HG03039 (cell line): ENCODE data around the gene EIF2D.
"Not testable (repeated sequence)": the region's sequence is repeated elsewhere in the genome, so short reads cannot be mapped to it uniquely, and the experiment has no call there.

Experiments used
- ATAC-seq: cut with Tn5 transposase; IDR thresholded peaks from one replicate; pipeline ENCODE4 v1.9.1; 2021; ENCODE audit warnings: mild to moderate bottlenecking, moderate library complexity; ENCODE audit not compliant: unreplicated experiment

The EIF2D gene

DNA sequence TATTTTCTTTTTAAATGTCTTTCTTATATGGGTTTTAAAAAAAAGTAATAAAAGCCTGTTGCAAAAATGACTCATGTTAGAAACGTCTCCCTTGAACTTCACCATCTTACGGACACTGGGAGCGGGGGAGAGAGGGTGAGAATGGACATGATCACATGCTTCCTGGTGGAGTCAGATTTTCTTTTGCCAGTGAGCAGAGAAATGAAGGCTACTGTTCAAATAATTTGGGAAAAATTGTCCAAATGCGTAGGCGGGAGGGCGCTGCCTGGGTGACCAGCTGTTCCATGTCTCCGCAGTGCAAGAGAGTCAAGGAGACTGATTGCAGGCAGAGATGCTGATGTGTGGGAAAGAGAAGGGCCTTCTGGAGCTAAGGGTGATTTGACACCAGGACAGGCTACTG is 23.1 kb downstream of the EIF2D start:
- no peak for ATAC-seq

DNA sequence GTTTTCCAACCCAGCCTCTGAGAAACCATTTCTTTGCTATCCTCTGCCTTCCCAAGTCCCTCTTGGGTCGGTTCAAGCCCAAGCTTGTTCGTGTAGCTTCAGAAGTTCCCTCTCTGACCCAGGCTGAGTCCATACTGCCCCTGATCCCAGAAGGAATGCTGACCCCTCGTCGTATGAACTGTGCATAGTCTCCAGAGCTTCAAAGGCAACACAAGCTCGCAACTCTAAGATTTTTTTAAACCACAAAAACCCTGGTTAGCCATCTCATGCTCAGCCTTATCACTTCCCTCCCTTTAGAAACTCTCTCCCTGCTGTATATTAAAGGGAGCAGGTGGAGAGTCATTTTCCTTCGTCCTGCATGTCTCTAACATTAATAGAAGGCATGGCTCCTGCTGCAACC is 23.8 kb downstream of the EIF2D start:
- no peak for ATAC-seq

DNA sequence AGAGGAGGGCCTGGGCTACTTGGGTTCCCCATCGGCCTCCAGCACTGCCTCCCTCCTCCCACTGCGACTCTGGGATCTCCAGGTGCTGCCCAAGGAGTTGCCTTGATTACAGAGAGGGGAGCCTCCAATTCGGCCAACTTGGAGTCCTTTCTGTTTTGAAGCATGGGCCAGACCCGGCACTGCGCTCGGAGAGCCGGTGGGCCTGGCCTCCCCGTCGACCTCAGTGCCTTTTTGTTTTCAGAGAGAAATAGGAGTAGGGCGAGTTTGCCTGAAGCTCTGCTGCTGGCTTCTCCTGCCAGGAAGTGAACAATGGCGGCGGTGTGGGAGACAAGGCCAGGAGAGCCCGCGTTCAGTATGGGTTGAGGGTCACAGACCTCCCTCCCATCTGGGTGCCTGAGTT is 24.4 kb downstream of the EIF2D start:
- ATAC-seq = no peak

DNA sequence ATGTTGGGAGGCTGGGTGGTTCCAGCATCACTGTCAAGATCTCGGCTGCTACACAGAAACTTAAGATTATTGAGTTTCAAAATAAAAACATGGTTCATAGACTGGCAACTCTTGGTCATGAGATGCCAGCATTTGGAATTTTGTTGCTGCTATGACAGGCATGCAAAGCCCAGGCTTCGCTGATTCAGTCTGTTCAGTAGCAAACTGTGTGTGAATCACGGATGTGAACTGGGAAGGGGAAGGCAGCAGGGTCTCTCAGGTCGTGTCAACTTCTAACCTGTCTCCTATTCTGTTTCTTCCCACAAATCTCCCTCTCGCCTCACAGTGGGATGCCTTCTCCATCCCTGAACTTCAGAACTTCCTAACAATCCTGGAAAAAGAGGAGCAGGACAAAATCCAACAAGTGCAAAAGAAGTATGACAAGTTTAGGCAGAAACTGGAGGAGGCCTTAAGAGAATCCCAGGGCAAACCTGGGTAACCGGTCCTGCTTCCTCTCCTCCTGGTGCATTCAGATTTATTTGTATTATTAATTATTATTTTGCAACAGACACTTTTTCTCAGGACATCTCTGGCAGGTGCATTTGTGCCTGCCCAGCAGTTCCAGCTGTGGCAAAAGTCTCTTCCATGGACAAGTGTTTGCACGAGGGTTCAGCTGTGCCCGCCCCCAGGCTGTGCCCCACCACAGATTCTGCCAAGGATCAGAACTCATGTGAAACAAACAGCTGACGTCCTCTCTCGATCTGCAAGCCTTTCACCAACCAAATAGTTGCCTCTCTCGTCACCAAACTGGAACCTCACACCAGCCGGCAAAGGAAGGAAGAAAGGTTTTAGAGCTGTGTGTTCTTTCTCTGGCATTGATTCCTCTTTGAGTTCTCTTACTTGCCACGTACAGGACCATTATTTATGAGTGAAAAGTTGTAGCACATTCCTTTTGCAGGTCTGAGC is 25.5 kb downstream of the EIF2D start:
- no peak for ATAC-seq

DNA sequence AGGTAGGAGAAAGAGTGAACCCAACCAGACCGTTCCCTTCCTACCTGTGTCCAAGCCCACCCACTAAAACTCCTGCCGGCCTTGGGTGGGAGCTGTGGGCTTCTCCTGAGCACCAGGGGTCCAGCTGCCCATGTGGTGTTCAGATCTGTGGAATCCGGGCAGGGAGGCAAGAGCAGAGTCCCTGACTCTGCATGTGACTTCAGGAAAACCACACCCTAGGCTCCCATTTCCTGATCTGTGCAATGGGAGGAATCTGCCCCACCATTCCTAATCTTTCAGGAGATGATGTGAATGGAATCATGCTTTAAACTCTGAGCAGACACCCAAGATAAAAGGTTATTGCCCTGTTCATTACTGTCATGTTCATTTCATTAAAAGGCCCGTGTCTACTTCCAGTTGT is 27.6 kb downstream of the EIF2D start:
- no peak for ATAC-seq

DNA sequence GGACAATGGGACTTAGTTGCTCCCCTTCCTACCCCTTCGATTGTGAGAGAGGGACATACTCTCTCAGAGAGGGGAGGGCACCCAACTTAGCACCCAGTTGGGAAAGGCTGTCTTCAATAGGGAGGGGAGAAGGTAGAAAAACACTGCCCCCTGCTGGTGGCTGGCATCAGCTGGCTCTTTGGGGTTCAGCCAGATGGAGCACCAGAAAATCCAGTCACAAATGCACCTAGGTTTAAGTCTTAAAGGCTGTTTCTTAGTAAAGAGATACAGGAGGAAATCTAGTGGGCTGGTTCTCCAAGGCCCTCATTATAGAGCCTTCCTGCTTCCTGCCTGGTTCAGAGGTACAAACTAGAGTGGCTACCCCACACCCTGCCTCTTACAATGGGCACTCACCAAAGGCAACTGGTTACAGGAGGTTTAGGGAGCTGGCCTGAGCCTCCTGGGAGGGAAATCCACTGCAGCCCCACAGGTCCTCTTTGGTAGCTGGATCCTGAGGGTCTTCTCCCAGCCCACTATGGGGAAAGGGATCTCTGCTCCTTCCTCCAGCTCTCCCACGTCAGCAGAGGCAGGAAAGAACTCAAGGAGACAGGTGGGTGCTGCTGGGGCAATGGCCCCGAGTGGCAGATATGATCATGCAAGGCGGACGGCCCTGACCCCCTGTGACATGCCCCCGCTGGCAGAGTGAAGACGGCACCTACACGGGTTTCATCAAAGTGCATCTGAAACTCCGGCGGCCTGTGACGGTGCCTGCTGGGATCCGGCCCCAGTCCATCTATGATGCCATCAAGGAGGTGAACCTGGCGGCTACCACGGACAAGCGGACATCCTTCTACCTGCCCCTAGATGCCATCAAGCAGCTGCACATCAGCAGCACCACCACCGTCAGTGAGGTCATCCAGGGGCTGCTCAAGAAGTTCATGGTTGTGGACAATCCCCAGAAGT is 28.3 kb downstream of the EIF2D start:
- no peak for ATAC-seq

DNA sequence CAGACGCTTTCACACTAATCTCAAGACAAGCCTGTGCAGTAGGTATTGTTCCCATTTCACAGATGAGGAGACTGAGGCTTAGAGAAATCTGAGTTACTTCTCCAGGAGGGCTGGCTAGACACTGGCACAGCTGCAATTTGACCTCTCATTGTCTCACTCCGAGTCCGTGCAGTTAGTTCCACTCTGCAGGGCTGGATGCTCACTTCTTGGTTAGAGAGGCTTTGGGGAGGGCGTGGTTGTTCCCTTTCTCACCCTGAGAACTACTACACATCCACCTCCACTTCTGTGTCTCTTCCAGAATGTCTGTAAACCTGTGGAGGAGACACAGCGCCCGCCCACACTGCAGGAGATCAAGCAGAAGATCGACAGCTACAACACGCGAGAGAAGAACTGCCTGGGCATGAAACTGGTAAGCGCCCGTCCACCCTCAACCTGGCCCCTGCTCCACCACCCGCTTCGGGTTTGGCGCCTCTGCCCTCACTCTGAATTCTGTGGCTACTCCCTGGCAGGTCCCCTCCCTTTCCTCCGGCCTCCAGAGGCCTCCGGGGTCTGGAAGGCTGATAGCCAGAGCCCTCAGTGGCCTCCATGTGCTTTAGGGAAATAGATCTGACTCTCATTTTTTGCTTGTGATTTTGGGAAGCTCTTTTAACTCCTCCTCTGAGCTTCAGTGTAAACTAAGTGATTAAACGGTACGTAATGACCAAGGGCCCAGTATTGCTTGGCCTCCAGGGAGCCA is 29.1 kb downstream of the EIF2D start:
- no peak for ATAC-seq

DNA sequence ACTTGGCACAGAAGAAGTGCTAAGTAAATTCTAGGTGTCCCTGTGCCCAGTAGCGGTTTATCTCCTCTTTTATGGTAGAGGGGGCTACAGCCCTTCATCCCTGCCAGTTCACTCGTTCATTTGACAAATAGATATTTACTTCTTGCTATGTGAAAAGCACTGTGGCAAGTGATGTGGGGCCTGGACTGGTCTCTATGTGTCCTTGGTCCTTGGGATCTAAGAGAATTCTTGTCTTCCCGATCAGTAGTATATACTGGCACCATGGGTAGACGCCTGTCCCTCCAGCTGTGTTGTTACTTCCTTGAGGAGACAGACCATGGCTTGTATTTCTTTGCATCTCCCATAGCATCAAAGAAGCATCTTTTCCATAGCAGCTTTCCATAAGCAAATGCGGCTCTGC is 29.7 kb downstream of the EIF2D start:
- ATAC-seq = no peak

DNA sequence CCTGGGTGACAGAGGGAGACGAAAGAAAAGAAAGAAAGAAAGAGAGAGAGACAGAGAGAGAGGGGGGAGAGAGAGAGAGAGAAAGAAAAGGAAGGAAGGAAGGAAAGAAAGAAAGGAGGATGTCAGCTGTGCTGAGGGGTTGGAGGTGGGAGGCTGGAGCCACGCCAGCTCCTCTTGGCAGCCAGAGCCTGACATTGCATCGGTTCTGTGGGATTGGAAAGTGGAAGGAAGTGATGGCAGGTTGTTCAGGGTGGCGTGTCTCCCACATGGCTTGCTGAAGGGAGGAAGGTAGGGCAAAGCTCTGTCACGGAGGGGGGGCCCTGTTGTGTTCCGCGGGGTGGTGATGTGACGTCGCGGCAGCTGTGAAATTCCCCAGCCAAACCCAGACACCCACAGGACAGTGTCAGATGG is 30.7 kb downstream of the EIF2D start:
- no peak for ATAC-seq

DNA sequence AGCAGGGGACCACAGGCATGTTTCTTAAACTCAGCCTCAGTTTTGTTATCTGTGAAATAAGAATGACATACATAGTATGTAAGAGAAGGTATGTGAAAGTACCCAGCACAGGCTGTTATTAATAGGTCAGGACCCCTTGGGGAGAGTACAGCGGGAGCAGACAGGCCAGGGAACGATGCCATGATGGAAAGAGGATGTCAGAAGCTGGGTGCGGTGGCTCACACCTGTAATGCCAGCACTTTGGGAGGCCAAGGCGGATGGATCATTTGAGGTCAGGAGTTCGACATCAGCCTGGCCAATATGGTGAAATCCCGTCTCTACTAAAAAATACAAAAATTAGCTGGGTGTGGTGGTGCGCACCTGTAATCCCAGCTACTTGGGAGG is 31.2 kb downstream of the EIF2D start:
- ATAC-seq = not testable (repeated sequence)

DNA sequence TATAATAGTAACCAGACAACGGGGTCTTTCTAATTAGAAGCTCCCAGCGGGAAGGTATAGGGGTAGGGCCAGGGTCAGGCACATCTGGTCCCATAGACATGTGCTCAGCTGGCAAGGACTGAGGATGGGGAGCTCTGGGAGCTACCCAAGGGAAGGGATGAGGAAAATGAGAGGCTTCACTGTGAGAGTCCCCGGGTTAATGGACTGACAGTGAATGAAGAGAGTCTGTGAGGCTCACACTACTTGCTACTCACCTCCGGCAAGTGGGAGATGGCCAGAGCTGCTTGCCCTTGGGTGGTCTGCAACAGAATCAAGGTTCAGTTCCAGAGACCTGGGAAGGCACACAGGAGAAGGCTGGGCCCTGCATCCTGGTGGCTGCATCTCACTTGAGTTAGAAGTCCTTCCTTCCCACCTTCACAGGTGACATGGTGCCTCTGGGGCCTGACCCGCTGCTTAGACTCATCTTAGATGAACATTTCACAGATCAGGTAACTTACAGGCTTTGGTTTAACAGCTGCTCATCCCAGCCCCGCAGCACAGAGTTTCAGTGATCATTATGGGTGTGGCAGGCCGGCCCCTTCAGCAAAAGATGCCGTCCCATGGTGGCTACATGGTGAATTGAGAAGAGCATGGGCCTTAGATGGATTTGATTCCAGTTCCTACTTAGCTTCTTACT is 31.7 kb downstream of the EIF2D start:
- peak; percentile 4 for ATAC-seq

DNA sequence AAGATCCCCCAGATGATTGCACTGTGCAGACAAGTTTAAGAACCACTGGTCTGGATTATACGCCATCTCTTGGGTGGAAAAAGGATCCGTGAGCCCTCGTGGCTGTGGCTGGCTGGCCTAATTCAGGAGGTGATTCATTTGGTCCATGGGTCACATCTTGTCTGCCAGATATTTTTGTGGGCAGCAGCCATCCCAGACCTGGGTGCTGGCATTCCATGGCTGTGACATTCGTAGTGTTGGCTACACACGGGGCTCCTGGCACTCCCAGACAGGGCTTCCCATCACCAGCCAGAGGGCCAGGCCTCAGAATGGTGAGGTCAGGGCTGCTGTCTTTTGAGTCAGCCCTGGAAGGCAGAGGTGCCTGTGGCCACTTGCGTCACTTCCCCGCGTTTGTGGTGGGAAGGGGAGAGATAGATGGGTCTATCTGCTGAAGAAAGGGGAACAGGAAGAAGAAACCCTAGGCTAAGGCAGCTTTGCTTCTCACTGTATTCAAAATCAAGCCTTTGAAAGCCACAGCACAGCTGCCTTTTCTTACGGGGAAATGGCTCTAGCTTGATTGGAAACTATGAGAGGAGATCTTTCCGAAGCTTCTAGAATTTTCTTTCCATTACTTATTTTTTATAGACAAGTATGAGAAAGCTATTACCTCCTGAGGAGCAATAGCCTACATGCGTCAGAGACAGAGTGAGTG is 32.4 kb downstream of the EIF2D start:
- ATAC-seq = peak; percentile 62

DNA sequence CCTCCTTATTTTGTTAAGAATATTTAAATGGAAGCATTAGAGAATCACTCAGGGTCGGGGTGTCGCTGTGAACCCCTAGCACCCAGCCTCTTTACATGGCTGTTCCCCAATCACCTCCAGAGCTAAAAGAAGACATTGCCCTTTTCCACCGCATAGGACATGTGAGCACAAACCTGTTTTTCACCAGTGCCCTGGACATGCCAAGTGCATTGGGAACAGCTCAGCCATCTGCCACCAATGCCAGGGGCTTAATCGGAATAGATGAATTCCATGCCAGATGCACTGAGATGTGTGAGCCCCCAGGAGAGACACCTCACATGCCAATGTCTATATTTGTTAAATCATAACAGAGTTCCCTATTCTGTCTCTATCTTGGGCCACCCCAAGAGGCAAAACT is 33.3 kb downstream of the EIF2D start:
- no peak for ATAC-seq

DNA sequence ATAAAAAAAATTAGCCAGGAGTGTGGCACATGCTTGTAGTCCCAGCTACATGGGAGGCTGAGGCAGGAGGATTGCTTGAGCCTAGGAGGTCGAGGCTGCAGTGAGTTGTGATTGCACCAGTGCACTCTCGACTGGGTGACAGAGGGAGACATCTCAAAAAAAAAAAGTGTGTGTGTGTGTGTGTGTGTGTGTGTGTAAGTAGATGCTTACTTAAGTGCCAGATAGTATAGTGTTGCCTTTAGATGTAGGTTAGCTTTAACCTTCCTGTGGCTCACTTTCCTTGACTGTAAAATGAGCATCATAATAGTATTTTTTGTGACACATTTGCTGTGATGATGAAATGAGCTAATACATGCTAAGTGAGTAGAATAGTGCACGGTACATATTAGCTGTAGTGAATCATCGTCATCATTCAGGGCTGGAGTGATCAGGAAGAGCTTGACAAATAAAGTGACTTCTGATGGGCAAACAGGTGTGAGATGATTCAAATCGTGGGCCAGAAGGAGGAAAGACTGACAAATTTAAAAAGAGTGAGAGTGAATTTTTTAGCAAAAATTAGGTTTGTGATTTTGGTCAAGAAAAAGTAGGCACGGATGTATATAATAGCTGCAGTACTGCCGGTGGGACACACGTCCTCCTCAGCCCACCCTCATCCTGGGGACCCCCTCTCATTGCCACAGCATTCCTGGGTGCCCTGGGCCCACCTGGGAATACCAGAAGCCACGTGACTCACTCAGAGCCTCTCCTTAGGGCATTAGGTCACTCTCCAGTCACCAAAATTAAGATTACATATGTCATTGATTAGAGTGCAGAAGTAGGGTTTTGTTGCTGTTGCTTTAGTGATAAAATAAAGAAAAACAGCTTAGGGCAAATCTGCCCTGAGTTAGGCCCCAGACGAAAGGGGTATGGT is 33.9 kb downstream of the EIF2D start:
- ATAC-seq = no peak

DNA sequence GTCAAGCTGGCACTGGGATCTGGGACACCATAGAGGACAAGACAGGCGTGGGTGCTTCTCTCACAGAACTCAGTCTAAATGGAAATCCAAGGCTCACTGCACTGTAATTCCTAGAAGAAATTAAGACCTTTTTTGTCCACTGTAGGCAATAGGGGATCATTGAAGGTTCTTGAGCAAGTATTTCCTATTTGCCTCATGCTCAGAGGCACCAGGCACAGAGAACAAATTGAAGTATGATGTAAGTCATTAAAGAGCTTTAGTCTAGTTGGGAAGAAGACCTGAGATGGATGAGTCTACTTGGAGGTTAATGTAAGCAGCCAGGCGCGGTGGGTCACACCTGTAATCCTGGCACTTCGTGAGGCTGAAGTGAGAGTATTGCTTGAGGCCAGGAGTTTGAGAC is 34.6 kb downstream of the EIF2D start:
- no peak for ATAC-seq

DNA sequence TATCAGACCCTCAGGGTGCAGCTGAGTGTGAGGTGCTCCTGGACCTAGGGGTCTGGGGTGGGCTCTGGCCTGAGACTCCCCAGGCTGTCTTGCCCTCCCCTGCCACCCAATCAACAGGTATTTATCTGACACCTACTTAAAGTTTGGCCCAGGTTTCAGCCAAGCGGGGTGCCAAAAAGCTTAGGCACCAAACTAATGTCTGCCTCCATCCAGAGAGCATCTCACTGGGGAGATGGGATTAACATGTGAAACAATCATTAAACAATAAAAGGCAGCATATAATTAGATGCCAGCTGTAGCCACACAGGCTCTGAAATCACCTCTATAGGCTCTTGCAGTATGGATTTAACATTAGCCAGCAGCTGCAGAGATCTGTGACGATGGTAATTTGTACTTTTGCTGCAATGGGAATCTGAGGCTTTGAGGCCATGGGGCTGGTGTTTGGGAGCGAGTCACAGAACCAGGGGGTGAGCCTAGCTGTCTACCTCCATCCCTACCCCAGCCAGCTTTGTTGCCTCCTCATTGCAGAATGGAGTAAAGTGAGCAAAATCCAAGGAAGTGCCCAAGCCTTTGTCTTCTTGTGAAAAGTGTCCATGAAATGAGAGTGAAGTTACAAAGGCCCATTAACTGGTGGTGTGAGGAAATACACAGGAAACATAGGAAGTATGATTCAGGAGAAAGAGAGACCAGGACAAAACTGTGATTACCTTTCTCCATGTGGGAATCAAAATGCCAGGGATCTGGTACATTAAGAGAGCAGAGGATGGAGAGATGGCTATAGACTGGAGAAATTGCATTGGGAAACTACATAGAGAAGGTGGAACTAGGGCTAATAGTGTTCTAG is 36.1 kb downstream of the EIF2D start:
- no peak for ATAC-seq

DNA sequence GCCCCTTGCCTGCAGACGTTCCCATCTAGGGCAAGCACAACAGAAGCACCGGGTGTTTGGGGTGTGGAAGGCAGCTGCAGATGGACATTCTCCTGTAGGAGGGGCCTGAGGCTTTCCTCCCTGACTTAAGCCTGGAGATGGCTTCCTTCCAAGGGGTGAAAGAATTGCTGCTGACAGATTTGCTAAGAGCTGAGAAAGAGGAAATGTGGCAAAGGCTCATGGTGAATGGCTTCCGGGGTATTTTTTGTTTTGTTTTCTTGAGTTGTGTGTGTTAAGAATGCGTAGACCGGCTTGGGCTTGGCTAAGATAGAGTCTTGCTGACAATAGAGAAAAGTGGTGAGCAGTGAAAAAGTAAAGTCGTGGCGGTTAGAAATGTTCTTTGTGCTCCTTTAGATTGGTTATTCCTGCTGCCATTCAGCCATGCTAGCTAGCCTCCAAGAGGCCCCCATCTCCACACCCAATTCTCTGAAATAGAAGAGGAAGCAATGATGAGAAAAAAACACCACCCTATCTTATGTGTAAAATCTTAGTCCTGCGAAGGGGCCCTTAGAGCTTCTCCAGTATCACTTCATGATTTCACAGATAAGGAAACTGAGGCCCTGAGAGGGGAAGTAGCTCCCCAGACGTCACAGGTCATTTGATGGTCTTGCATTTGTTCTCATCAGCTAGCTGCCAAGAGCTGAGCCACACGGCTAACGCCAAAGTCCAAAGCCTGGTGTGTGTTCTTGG is 36.9 kb downstream of the EIF2D start:
- peak; percentile 34 for ATAC-seq
